ENCODE measurements around the gene CPPED1. TPM values are rescaled to one million over a fixed set of nuclear protein-coding genes. Genes with fewer than 3 reads are reported as not detected.

CPPED1 gene
- total and polyA plus RNA-seq, 2 of the 4 experiments (the other 2 are of a cell fraction) = 5.1 to 6.5 TPM

DNA sequence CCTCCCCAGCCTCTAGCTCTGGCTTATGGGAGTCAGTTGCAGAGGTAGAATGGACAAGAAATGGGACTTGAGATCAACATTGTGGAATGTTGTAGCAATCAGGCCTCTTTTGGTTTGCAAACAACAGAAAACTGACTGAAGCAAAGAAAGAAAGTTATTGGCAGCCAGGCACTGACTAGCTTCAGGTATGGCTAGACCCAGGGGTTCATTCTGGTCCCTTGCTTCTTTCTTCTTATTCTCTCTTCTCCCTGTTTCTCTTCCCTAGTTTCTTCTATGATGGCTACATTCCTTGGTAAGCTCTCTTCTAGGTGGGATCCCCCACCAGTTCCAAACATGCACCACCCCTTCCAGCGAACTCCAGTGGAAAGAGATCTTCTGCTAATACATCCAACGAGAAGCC, 154.3 kb downstream of the CPPED1 start:
- TF ChIP-seq RFX5 (IDR thresholded peaks at IDR 0.05; ENCODE audit: low read depth, low read length) (no peak), MAZ (IDR thresholded peaks at IDR 0.05; ENCODE audit: borderline replicate concordance, low read depth, low read length) (no peak), POLR2A (IDR thresholded peaks at IDR 0.05; ENCODE audit: low read depth, low read length) (no peak), RCOR1 (IDR thresholded peaks at IDR 0.05; ENCODE audit: insufficient replicate concordance, low read length) (no peak), NFE2L2 (IDR thresholded peaks at IDR 0.05; ENCODE audit: low read depth, low read length) (no peak), FOS (IDR thresholded peaks at IDR 0.05; ENCODE audit: low read depth, low read length) (no peak), BHLHE40 (IDR thresholded peaks at IDR 0.05; ENCODE audit: low read depth, low read length) (no peak), CEBPB (IDR thresholded peaks at IDR 0.05; ENCODE audit: low read depth, low read length) (no peak), MAFK (IDR thresholded peaks at IDR 0.05; ENCODE audit: low read depth, low read length) (no peak), CHD1 (IDR thresholded peaks at IDR 0.05; ENCODE audit: low read depth, low read length) (no peak), MXI1 (IDR thresholded peaks at IDR 0.05; ENCODE audit: borderline replicate concordance, low read depth, low read length) (no peak), RAD21 (IDR thresholded peaks at IDR 0.05; ENCODE audit: low read length) (no peak), SMC3 (IDR thresholded peaks at IDR 0.05; ENCODE audit: low read depth, low read length) (no peak)
- TF ChIP-seq, protein P1, sequence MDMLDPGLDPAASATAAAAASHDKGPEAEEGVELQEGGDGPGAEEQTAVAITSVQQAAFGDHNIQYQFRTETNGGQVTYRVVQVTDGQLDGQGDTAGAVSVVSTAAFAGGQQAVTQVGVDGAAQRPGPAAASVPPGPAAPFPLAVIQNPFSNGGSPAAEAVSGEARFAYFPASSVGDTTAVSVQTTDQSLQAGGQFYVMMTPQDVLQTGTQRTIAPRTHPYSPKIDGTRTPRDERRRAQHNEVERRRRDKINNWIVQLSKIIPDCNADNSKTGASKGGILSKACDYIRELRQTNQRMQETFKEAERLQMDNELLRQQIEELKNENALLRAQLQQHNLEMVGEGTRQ (IDR thresholded peaks at IDR 0.05; ENCODE audit: low read depth, low read length) = no peak
- TF ChIP-seq, protein P2, sequence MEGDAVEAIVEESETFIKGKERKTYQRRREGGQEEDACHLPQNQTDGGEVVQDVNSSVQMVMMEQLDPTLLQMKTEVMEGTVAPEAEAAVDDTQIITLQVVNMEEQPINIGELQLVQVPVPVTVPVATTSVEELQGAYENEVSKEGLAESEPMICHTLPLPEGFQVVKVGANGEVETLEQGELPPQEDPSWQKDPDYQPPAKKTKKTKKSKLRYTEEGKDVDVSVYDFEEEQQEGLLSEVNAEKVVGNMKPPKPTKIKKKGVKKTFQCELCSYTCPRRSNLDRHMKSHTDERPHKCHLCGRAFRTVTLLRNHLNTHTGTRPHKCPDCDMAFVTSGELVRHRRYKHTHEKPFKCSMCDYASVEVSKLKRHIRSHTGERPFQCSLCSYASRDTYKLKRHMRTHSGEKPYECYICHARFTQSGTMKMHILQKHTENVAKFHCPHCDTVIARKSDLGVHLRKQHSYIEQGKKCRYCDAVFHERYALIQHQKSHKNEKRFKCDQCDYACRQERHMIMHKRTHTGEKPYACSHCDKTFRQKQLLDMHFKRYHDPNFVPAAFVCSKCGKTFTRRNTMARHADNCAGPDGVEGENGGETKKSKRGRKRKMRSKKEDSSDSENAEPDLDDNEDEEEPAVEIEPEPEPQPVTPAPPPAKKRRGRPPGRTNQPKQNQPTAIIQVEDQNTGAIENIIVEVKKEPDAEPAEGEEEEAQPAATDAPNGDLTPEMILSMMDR (conservative IDR thresholded peaks at IDR 0.05; ENCODE audit: low read depth, low read length) = no peak
- TF ChIP-seq, protein P3, sequence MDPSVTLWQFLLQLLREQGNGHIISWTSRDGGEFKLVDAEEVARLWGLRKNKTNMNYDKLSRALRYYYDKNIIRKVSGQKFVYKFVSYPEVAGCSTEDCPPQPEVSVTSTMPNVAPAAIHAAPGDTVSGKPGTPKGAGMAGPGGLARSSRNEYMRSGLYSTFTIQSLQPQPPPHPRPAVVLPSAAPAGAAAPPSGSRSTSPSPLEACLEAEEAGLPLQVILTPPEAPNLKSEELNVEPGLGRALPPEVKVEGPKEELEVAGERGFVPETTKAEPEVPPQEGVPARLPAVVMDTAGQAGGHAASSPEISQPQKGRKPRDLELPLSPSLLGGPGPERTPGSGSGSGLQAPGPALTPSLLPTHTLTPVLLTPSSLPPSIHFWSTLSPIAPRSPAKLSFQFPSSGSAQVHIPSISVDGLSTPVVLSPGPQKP (IDR thresholded peaks at IDR 0.05; ENCODE audit: borderline replicate concordance, low read depth, low read length) = no peak
- no peak for ATAC-seq (ENCODE audit: low read depth)
- in situ Hi-C loops (cut with MboI; ENCODE audit: low sequenced_read_pairs) = no loop called here

More for the DNA sequence above, 154.3 kb downstream of the CPPED1 start:
- Histone ChIP-seq H3K23ac (ENCODE audit: low read depth, low read length) (no peak overlapping the region), H4K8ac (ENCODE audit: low read depth in 2 of 2, low read length in 2 of 2) (no peak overlapping the region), H3K27ac (ENCODE audit: insufficient read depth, low read length) (no peak overlapping the region), H4K20me1 (ENCODE audit: insufficient read depth, low read length) (no peaks in the 10 kb centered on the region), H2AK5ac (ENCODE audit: low read depth, low read length) (no peak overlapping the region), H2AFZ (replicated peaks; ENCODE audit: low read length, poor library complexity) (no peak overlapping the region), H2BK20ac (ENCODE audit: low read depth, low read length) (no peak overlapping the region), H2BK120ac (ENCODE audit: low read depth, low read length) (no peak overlapping the region), H4K91ac (ENCODE audit: insufficient read depth, low read depth, low read length) (no peak overlapping the region), H3K36me3 (ENCODE audit: control insufficient read depth, insufficient read depth, low read length) (no peaks in the 10 kb centered on the region), H3K9me1 (ENCODE audit: insufficient read depth, low read length) (no peaks in the 10 kb centered on the region), H3K4me3 (ENCODE audit: insufficient read depth, low read depth, low read length) (no peak overlapping the region), H3K27me3 (ENCODE audit: control insufficient read depth, insufficient read depth, low read length) (no peaks in the 10 kb centered on the region), H3K4me2 (ENCODE audit: low read depth, low read length) (no peak overlapping the region), H3K14ac (replicated peaks; ENCODE audit: low read depth, low read length) (no peak overlapping the region), H3K79me1 (ENCODE audit: low read depth in 1 of 2, low read length in 2 of 2) (no peaks in the 10 kb centered on the region), H3K9ac (ENCODE audit: low read depth, low read length) (no peak overlapping the region), H2BK15ac (ENCODE audit: low read depth, low read length) (no peak overlapping the region), H3K9me3 (ENCODE audit: control insufficient read depth, insufficient read depth, low read length) (peaks cover 7% of the 10 kb centered on the region), H4K5ac (ENCODE audit: low read depth, low read length) (no peak overlapping the region), H3K18ac (ENCODE audit: low read depth, low read length) (no peak overlapping the region), H3K56ac (ENCODE audit: extremely low read depth, insufficient read depth, low read length) (no peak overlapping the region), H3K4ac (ENCODE audit: low read depth, low read length) (no peak overlapping the region), H2AK9ac (replicated peaks; ENCODE audit: low read depth, low read length, poor library complexity) (no peak overlapping the region), H2BK5ac (ENCODE audit: low read depth, low read length, poor library complexity, severe bottlenecking) (no peak overlapping the region), H3K4me1 (ENCODE audit: control insufficient read depth, insufficient read depth, low read length) (no peaks in the 10 kb centered on the region)
- dilution Hi-C loops (cut with HindIII; ENCODE audit: low sequenced_read_pairs, unreplicated experiment) (no loop called here), intact Hi-C loops (cut with micrococcal nuclease) (no loop called here)
- DNase-seq = no peak
- WGBS, 2 experiments (ENCODE audit: extremely low coverage in 2 of 2, insufficient read length in 1 of 2) = 60% methylated on average over 1 of the region's 2 CpGs; no CpG with 5 or more reads in 1 of the 2 experiments
- POLR2A ChIA-PET (ENCODE audit: unreplicated experiment) = no interaction called here
- no TSS peak for BruUV-seq (replicated peaks)
- CTCF ChIA-PET = no interaction called here

Data from IMR-90 (cell line).